GM12892 (cell line): ENCODE data around the gene BSPRY.

Experiments used
- POLR2A ChIP-seq: IDR thresholded peaks from 2 replicates; pipeline ENCODE4 v1.6.1; 2011; ENCODE audit warnings: low read depth, low read length, control low read depth
- TAF1 ChIP-seq: IDR thresholded peaks from 2 replicates; pipeline ENCODE4 v1.6.1; 2011; ENCODE audit warnings: low read depth, mild to moderate bottlenecking, control low read depth, low read length, borderline replicate concordance

DNA sequence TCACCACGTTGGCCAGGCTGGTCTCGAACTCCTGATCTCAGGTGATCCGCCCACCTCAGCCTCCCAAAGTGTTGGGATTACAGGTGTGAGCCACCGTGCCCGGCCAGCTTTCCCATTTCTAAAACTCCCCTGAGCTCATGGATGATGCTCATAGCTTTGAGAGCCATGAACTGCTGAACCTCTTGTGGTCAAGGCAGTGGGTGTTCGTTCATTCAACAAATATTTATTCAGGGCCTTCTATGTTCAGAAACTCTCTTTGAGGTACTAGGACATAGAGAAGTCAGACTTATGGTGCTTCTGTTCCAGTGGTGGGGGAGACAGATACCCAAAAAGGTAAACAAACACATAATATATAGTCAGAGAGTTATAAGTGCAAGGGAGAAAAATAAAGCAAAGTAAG is 2.7 kb downstream of the BSPRY start:
- TF ChIP-seq TAF1 (no peak), POLR2A (no peak)
